GM12891 (cell line): ENCODE measurements around the gene LRMDA.

Experiments
- DNase-seq: peaks from one replicate; pipeline ENCODE4 v3.0.0; 2011; ENCODE audit warnings: low spot score; ENCODE audit not compliant: insufficient read length
- FAIRE-seq: peaks from 2 replicates; lab custom pipeline; 2011; peaks lifted over from hg19 to GRCh38; lab: Jason Lieb, UNC
- PAX5 ChIP-seq: IDR thresholded peaks from 2 replicates; pipeline ENCODE4 v1.6.1; 2011; ENCODE audit warnings: low read length, moderate library complexity, mild to moderate bottlenecking; ENCODE audit not compliant: insufficient read depth, severe bottlenecking
- POLR2A ChIP-seq: IDR thresholded peaks from 2 replicates; pipeline ENCODE4 v1.6.1; 2011; ENCODE audit warnings: low read depth, low read length, control low read depth
- POLR2AphosphoS5 ChIP-seq: IDR thresholded peaks from 2 replicates; pipeline ENCODE4 v1.6.1; 2011; ENCODE audit warnings: low read depth, low read length, control low read depth
- POU2F2 ChIP-seq: IDR thresholded peaks from 2 replicates; pipeline ENCODE4 v1.6.1; 2011; ENCODE audit warnings: low read depth, mild to moderate bottlenecking, control low read depth, low read length, moderate library complexity
- SPI1 ChIP-seq: IDR thresholded peaks from 2 replicates; pipeline ENCODE4 v1.6.1; 2011; ENCODE audit warnings: low read depth, low read length, control low read depth
- TAF1 ChIP-seq: IDR thresholded peaks from 2 replicates; pipeline ENCODE4 v1.6.1; 2011; ENCODE audit warnings: low read depth, low read length, control low read depth

LRMDA gene

GRCh38 chr10:76033457-76034196 lies 602.2 kb downstream of the LRMDA start:
- TF ChIP-seq SPI1 = no peak
- no peak for TF ChIP-seq POLR2A
- no peak for TF ChIP-seq POU2F2
- TF ChIP-seq TAF1 = no peak
- no peak for TF ChIP-seq PAX5
- no peak for TF ChIP-seq POLR2AphosphoS5
- DNase-seq (no peak), FAIRE-seq (no peak)

DNA sequence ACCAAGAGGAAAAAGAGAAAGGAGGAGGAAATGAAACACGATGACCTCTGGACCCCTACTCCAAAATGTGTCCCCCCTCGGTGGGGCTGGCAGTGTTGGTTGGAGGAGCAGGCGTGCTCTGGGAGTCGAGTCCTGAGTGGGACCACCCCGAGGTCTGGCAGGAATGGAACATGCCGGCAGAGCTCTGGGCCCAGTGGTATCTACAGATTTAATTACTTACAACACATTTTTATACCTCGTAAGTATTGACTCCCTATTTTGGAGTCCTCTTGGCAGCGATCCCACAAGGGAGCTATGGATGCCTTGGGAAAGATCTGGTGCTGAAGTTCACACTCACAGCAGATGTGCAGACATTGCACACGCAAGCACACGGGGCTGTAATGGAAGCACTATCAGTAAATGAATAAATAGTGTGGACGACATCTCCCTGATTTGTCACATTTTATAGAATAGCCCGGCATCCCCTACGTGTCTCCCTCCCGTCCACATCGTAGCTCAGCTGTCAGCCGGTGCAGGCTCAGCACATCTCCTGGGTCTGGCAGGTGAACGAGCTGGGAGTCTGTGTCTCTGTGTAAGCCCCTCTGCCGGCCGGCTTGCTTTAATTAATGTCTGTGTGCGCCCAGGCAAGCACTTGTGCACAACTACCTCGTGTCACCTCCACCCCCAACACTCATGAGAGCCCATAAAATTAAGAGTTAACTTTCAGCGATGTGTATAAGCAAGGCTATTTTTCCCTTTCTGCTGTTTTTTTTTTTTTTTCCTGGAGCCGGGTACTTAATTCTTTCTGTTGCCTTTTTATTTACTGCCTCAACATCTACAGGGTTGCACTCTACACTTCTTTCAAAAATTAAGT lies 603.2 kb downstream of the LRMDA start:
- DNase-seq = no peak
- TF ChIP-seq POLR2AphosphoS5 (no peak), SPI1 (no peak), POU2F2 (no peak), POLR2A (no peak), PAX5 (no peak)
- no peak for FAIRE-seq

GRCh38 chr10:76035206-76036110 lies 604.0 kb downstream of the LRMDA start:
- TF ChIP-seq PAX5 (no peak), POLR2AphosphoS5 (no peak), SPI1 (no peak), TAF1 (no peak), POLR2A (no peak), POU2F2 (no peak)
- FAIRE-seq = no peak

DNA sequence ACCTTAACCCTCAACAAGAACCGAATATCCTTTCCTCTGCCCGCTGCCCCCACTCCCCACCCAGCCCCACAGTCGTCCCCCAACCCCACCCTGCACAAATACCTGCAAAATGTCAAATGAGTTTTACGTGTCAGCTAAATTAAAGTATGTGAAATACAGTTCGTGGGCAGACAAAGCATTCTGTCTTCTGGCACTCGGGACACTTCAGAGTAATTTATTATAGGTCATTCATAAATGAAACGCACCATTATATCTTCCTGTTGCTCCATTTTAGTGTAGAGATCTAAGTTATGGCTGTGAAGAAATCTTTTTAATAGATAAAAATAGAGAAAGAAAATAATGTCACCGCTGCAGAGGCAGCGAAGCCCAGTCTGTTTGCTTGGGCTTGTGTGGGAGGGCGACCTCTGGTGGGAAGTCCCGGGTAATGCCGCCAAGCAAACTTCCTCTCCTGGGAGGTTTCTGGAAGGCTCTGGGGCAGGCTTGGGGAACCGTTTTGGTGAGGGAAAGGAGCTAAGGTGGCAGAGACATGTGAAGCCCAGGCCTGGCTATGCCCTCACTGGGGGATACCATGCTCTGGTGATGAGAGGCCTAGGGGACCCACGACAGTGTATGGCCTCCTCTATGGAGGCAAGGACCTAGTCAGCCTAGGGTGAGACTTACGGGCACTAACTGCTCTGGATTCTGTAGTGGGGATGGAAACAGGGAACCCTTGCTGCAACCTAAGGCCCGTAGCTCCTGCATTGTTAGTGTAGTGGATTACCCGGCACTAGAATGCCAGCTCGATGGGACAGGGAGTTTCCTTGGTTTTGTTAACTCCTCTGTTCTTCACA lies 604.9 kb downstream of the LRMDA start:
- FAIRE-seq = no peak

More at GRCh38 chr10:76035206-76036110, 604.0 kb downstream of the LRMDA start:
- DNase-seq = no peak

GRCh38 chr10:76036962-76037361 lies 605.5 kb downstream of the LRMDA start:
- no peak for FAIRE-seq
- DNase-seq = no peak
- no peak for TF ChIP-seq SPI1
- TF ChIP-seq POLR2A = no peak
- no peak for TF ChIP-seq TAF1
- TF ChIP-seq PAX5 = no peak
- TF ChIP-seq POU2F2 = no peak
- TF ChIP-seq POLR2AphosphoS5 = no peak

More for the DNA sequence above, 604.9 kb downstream of the LRMDA start:
- peak; percentile 56 for DNase-seq
- TF ChIP-seq SPI1 (peak; percentile 63), POLR2A (no peak), PAX5 (no peak), TAF1 (no peak), POLR2AphosphoS5 (no peak)

DNA sequence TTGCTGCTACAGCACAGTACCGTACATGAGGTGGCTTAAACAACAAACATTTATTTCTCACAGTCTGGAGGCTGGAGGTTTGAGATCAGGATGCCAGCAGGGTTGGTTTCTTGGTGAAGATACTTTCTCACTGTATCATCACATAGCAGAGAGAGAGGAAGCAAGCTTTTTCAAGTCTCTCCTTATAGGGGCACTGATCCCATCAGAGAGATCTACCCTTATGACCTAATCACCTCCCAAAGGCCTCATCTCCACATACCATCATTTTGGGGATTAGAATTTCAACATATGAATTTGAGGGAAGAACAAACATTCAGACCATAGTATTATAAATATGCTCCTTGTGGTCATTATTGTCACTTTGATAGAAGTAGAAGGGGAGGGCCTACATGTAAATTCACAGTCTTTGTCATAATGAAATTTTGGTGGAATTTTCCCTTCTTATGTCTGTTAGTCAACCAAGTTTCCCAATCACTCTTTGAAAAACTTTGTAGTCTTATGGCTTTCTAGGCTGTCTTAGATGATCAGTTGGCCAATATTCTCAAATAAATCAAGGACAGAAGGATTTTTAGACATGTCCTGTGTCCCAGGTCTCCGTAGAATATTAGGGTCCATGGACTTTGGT lies 606.2 kb downstream of the LRMDA start:
- TF ChIP-seq POLR2AphosphoS5 = no peak
- TF ChIP-seq TAF1 = no peak
- no peak for TF ChIP-seq POLR2A
- TF ChIP-seq SPI1 = no peak
- no peak for TF ChIP-seq POU2F2
- no peak for TF ChIP-seq PAX5
- no peak for FAIRE-seq
- no peak for DNase-seq

DNA sequence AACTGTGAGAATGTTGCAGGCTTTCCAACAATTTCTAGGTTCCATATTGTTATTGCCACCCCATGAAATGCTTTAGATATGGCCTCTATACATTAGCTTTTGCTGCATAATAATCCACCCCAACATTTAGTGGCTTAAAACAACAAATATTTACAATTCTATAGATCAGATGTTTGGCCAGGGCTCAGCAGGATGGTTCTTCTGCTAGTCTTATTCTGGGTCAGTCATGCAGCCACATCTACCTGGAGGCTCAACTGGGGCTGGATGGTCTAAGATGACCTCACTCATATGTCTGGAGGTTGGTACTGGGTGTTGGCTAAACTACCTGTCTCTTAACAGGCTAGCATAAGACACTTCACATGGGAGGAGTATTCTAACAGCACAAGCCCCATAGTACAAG lies 607.3 kb downstream of the LRMDA start:
- no peak for TF ChIP-seq SPI1
- TF ChIP-seq POLR2A = no peak
- no peak for TF ChIP-seq POLR2AphosphoS5
- no peak for TF ChIP-seq TAF1
- no peak for TF ChIP-seq POU2F2
- no peak for TF ChIP-seq PAX5
- DNase-seq = no peak
- FAIRE-seq = no peak
